GM12892 (cell line): ENCODE data around the gene PKP3.

Source experiments
- POLR2A ChIP-seq: IDR thresholded peaks from 2 replicates; pipeline ENCODE4 v1.6.1; 2011; ENCODE audit warnings: low read depth, low read length, control low read depth
- POLR2AphosphoS5 ChIP-seq: IDR thresholded peaks from 2 replicates; pipeline ENCODE4 v1.6.1; 2011; ENCODE audit warnings: low read depth, low read length, control low read depth

DNA sequence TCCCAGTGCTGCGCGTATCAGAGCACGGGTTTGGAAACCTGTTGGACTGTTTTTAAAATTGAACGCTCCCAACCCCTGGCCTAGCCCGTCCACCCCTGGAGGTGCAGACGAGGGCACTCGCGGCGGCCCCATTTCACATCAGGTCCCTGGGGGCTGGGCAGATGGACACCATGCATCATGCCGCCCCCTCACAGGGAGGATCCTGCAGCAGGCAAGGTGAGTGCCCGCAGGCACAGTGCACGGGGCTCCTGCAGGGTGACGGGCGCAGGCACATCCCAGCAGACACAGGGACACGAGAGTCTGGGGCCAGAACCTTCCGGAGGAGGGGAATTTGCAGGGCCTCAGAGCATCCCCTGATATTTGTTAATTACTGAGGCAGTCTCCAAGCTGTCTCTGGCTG lies 40.5 kb downstream of the PKP3 start:
- TF ChIP-seq POLR2AphosphoS5, result no peak
- no peak for TF ChIP-seq POLR2A
